HG03565 (cell line): ENCODE measurements around the gene VSTM5.
"Not testable (repeated sequence)": the region's sequence is repeated elsewhere in the genome, so short reads cannot be mapped to it uniquely, and the experiment has no call there.

Source experiments
- ATAC-seq: cut with Tn5 transposase; IDR thresholded peaks from one replicate; pipeline ENCODE4 v1.9.1; 2021; ENCODE audit warnings: mild to moderate bottlenecking, moderate library complexity; ENCODE audit not compliant: unreplicated experiment

Gene VSTM5, protein sequence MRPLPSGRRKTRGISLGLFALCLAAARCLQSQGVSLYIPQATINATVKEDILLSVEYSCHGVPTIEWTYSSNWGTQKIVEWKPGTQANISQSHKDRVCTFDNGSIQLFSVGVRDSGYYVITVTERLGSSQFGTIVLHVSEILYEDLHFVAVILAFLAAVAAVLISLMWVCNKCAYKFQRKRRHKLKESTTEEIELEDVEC

DNA sequence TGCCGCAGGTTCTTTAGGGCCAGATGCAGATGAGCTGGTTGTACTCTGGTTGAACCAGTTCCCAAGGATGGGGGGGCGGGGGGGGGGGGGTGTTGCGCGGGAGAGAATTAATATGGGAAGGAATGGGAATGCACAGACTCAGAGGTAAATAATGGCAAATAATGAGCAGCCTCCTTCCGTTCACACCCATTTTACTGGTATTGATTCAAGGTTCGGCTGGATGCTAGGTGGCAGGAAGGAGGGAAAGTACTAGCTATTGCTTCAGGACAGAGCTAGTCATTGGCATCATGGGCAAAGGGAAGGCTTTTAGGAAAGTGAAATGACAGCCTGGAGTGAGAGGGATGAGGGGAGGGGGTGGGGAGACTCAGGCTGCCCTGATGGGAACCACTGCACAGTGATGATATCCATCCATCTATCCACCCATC is at the start of gene VSTM5:
Gene VSTM5 (minus strand): TSS at position 25 of the 425 bp plus-strand sequence. CDS start 116 bp downstream, outside the sequence.
- no peak for ATAC-seq

GRCh38 chr11:93895106-93895862 is 44.9 kb upstream of the VSTM5 start:
- no peak for ATAC-seq

GRCh38 chr11:93890391-93891051 is 40.1 kb upstream of the VSTM5 start:
- ATAC-seq: no peak

GRCh38 chr11:93887111-93887510 is 36.7 kb upstream of the VSTM5 start:
- ATAC-seq: no peak

DNA sequence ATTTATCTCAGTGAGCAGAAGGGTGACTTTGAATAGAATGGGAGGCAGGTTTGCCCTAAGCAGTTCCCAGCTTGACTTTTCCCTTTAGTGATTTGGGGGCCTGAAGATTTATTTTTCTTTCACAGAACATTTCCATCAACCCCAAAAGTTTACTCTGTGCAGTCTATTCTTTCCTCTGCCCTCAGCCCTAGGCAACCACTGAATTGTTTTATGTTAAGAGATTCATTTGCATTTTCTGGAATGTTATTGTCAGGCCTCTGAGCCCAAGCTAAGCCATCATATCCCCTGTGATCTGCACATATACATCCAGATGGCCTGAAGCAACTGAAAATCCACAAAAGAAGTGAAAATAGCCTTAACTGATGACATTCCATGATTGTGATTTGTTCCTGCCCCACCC is 28.7 kb upstream of the VSTM5 start:
- not testable (repeated sequence) for ATAC-seq

DNA sequence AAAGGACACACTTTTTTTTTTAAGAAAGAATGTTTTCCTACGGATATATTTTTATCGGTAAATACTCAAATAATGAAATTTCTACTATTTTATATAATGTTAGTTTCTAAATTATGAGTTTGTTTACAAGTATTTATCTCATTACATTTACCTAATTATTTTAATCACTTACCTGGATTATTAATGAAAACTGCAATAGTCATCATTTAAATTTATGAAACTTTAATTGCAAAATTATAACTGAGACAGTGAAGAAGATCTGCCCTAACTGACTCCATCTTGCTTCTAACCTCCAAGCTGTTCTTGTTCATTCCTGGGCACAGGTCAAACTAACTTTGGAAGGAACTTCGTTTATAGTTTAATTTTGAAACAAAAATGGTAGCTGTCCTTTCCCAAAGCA is 25.2 kb upstream of the VSTM5 start:
- no peak for ATAC-seq

DNA sequence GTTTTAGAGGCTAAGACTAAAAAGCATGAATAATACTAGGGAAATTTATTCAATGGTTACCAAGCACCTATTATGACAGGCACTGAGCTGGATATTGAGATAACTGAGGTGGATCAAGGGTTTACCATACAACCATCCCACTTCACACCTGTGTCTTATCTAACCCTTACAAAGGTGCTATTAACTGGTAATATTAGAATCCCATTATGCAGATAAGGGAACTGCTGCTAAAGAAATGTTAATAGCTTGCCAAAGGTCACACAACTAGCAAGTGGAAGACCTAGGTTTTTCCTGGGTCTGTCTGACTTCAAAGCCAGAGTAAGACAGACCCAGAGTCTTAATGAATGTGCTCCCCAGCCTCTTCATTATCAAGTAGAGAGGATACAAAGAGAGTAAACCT is 21.1 kb upstream of the VSTM5 start:
- ATAC-seq: no peak

DNA sequence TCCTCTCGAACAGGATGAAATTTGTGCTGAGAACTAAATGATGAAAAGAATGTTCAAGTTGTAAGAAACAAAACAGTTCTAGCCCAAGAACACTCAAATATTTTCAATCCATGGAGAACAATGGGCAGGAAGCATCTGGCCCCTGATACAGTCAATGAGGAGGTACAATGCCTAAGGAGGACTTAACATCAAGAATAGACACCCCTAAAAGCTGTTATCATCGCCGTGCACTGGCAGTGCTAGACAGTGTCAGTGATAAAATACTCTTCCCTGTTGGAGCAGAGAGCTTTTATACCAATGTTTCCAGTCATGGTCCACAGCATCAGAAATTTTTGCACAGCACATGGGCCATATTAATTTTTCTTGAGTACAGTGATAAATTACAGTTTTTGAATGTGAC is 20.2 kb upstream of the VSTM5 start:
- ATAC-seq: no peak

- no peak for ATAC-seq
Observed at GRCh38 chr11:93869830-93870229, 19.4 kb upstream of the VSTM5 start.

DNA sequence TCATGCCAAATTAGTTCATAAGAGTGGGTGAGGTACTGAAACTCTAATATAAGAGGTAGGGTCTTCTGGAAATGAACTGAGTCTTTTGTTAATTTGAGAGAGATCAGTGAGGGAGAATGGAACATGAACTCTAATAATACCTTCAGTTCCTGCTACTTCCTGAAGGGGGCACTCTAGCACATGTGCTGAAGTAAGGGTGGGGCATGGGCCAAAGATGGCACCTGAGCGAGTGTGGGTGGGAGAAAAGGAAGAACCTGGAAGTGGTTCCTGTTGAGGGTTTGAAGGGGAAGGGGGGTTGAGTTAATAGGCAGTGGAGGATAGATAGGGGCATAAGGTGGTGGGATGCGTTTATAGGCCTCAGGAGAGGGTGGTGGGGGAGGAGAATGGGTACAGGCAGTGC is 18.0 kb upstream of the VSTM5 start:
- ATAC-seq: not testable (repeated sequence)

DNA sequence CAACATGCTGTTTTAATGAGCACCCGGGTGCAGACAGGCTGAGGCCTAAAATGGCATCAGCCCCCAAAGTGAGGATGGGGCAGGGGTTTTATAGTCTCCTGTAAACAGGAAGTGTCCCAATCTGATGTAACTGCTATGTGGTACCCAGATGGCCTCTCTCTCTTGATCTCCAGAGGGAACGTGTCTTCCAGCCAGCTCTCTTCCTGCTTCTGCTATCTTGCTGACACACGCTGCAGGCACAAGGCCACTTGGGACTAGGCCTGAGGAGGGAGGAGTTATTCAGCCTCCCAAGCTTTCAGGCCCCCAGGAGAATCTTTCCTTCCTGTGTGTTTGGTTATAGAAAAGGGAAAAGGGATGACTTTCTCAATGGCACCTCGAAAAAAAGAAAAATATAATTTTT is 11.4 kb upstream of the VSTM5 start:
- ATAC-seq: no peak

DNA sequence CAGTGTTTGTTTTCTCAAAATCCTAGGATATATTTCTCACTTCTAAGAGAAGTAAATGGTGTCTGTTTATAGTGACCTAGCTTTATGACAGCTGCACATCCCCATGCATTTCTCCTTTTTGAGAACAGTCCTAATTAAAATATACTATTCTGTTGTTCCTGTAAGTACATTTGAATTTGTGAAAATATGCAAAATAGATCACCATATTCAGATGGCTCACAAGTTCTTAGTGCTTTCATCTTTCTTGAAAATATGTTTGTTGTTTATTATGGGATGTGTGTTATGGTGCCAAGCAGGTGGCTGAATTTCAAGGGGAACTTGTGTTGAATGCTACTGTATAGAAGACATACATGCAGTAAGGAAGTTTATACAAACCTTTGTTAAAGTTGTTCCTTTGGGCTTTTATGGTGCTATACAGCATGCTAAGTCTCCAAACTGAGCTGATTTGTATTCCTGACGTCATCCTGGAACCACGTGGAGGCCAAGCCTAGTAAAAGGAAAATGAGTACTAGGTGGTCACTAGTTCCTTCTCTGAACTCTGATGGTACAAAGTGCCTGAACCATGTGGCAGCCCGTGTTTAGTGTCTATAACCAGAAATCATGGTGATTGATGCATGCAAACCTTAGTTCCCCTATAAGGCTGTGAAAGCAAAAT is 7.8 kb upstream of the VSTM5 start:
- ATAC-seq: no peak

GRCh38 chr11:93857413-93858120 is 7.1 kb upstream of the VSTM5 start:
- ATAC-seq: no peak

DNA sequence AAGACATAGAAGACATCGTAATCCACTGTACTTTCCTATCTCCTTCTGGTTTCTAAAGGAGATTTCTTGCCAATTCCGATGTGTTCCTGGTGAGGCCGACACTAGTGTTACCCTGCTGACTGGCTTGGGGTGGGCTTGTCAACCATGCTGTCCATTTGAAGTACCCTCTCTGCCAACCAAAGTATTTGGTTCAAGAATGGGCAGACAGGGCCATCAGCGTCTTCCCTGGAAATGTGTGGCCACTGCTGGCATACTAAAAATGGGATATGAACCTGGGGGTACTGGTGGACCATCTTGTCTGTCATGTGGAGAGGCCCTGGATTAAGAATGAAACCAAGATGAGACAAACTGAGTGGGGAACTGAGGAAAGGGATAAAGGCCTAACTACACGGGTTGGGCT is 1.8 kb upstream of the VSTM5 start:
- no peak for ATAC-seq

GRCh38 chr11:93849751-93850593 is 446 bp downstream of the VSTM5 start:
- no peak for ATAC-seq

DNA sequence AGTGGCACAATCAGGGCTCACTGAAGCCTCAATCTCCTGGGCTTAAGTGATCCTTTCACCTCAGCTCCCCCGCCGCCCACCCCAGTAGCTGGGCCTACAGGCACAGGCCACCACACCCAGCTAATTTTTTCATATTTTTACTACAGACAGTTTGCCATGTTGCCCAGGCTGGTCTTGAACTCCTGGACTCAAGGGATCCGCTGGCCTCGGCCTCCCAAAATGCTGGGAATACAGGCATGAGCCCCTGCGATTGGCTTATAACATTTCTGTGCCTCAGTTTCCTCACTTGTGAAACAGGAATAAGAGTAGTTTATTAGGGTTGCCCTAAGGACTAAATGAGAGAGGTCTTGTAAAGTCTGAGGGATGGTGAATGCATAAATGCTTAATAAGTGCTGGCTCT is 1.2 kb downstream of the VSTM5 start:
- no peak for ATAC-seq

- no peak for ATAC-seq
Observed at GRCh38 chr11:93846411-93846810, 4.0 kb downstream of the VSTM5 start.

GRCh38 chr11:93845181-93846092 is 5.0 kb downstream of the VSTM5 start:
- no peak for ATAC-seq

DNA sequence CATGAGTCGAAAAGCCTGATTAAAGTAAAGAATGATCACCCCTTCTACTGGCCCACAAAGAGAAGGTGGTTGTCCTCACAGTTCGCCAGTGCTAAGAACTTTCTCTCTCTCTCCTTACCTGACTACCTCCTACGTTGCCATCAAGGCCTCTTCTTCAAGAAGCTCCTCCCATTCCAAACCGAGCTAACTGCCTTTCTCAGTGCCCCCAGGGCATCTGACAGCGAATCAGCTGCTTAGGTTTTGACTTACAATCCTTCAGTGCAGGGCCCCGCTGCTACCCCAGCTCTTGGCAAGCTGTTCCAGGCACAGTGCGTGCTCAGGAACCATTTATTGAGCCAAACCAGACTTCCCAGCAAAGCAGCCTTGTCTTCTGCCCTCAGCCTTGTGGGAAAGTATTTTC is 5.8 kb downstream of the VSTM5 start:
- ATAC-seq: no peak
